Caco-2 (cell line): ENCODE data around the gene ACSBG1. TPM values are rescaled to one million over a fixed set of nuclear protein-coding genes. Genes with fewer than 3 reads are reported as not detected.

Source experiments
- BruUV-seq: library from RNA; stranded (reverse); fragments of 400-500 nt; replicated peaks from 2 replicates; lab custom pipeline; 2021; lab: Mats Ljungman, UMichigan
- CTCF ChIA-PET: fragments of 300-600 bp; sonication (Branson Sonifier 250); formaldehyde crosslinking; loops from one replicate; lab custom pipeline; 2022; ENCODE audit warnings: antibody characterized with exemption; lab: Charles Lee
- POLR2A ChIA-PET: fragments of 300-600 bp; sonication (Branson Sonifier 250); formaldehyde crosslinking; loops from one replicate; lab custom pipeline; 2022; ENCODE audit warnings: antibody characterized with exemption; lab: Charles Lee
- DNase-seq, 2 experiments: peaks; one replicate each; pipeline versions ENCODE4 v3.0.0 to v3.0.0-alpha.2; 2020 to 2022
- H3K27me3 ChIP-seq: replicated peaks from 2 replicates; pipeline ENCODE4 v1.6.0; 2011; ENCODE audit warnings: low read length; ENCODE audit not compliant: control insufficient read depth, insufficient read depth
- H3K36me3 ChIP-seq: 2 replicates; pipeline ENCODE4 v1.5.1; 2011; ENCODE audit warnings: low read length; ENCODE audit not compliant: control insufficient read depth, insufficient read depth
- H3K4me1 ChIP-seq: fragments of 250-450 bp; sonication (Bioruptor Pico); 2 replicates; pipeline ENCODE4 v1.5.1; 2020; ENCODE audit warnings: mild to moderate bottlenecking
- H3K4me3 ChIP-seq: 2 replicates; pipeline ENCODE4 v1.5.1; 2011; ENCODE audit warnings: low read depth, mild to moderate bottlenecking, control low read depth, low read length
- H3K9me3 ChIP-seq: fragments of 250-450 bp; sonication (Bioruptor Pico); 2 replicates; pipeline ENCODE4 v1.5.1; 2020; ENCODE audit warnings: mild to moderate bottlenecking, moderate library complexity
- H3K27ac Mint-ChIP-seq: one replicate; pipeline ENCODE4 v1.8.0; 2022; ENCODE audit warnings: mixed read lengths; ENCODE audit not compliant: unreplicated experiment
- H3K27me3 Mint-ChIP-seq: one replicate; pipeline ENCODE4 v1.8.0; 2022; ENCODE audit warnings: mixed read lengths; ENCODE audit not compliant: insufficient read depth, unreplicated experiment
- H3K36me3 Mint-ChIP-seq: one replicate; pipeline ENCODE4 v1.8.0; 2022; ENCODE audit warnings: mild to moderate bottlenecking, mixed read lengths; ENCODE audit not compliant: insufficient read depth, unreplicated experiment
- H3K4me1 Mint-ChIP-seq: one replicate; pipeline ENCODE4 v1.8.0; 2022; ENCODE audit warnings: low read depth, mixed read lengths; ENCODE audit not compliant: unreplicated experiment
- H3K4me3 Mint-ChIP-seq: one replicate; pipeline ENCODE4 v1.8.0; 2022; ENCODE audit warnings: mild to moderate bottlenecking, moderate library complexity, mixed read lengths; ENCODE audit not compliant: unreplicated experiment
- H3K9me3 Mint-ChIP-seq: one replicate; pipeline ENCODE4 v1.8.0; 2022; ENCODE audit warnings: mixed read lengths; ENCODE audit not compliant: unreplicated experiment
- CTCF ChIP-seq, 2 experiments: fragments of 200-600 bp in 1 of 2; IDR thresholded peaks; 1 replicate in 1 of 2; 2 replicates in 1 of 2; pipeline versions ENCODE4 v1.5.1 to v1.8.0; 2011 to 2022; ENCODE audit warnings: antibody characterized with exemption in 1 of 2, control low read depth in 1 of 2, inconsistent platforms in 1 of 2, low read depth in 1 of 2, low read length in 1 of 2, mild to moderate bottlenecking in 1 of 2, moderate library complexity in 1 of 2; ENCODE audit not compliant: insufficient read depth in 1 of 2, severe bottlenecking in 1 of 2, unreplicated experiment in 1 of 2
- intact Hi-C: fragments of 100-400 bp; cut with micrococcal nuclease; formaldehyde crosslinking; loops from one replicate; pipeline ENCODE4 v1.10.0; 2022; ENCODE audit not compliant: unreplicated experiment
- total RNA-seq: library from RNA; stranded (reverse); gene quantifications from 2 replicates; pipeline ENCODE4 v1.2.3, GENCODE V29; 2022

The ACSBG1 gene
- total RNA-seq, 1 experiment from 2014 or later = not detected

DNA sequence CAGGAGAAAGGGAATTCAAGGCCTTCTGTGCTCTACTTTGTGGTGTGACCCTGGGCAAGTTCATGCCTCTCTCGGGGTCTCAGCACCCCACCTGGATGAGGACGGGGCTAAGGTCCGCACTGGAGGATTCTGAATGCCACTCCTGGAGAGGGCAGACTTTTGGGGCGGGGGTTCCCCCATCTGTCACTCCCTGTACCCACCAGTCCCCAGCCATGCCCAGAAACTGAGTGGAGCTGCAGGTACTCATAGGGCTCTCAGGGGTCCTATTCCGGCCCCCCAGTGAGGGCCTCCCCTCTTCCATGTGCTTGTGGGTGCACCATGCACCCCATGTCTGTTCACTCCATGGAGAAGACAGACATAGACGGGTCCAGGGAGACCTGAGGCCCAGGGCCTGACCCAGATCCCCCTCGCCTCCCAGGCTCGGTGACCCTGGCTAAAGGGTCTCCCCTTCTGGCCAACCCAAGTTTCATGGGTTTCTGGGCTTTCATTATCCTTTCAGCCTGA, 26.0 kb downstream of the ACSBG1 start:
- no peak for DNase-seq
- no peak for TF ChIP-seq CTCF (IDR thresholded peaks at IDR 0.05; ENCODE audit: insufficient read depth in 1 of 2, low read depth in 1 of 2, low read length in 1 of 2, severe bottlenecking in 1 of 2, unreplicated experiment in 1 of 2)
- CTCF ChIA-PET = no interaction called here
- H3K9me3 Mint-ChIP-seq = no peaks in the 10 kb centered on the region
- no peak overlapping the region for H3K27ac Mint-ChIP-seq
- no TSS peak for BruUV-seq
- H3K27me3 Mint-ChIP-seq = no peaks in the 10 kb centered on the region
- Histone ChIP-seq H3K36me3 (no peaks in the 10 kb centered on the region), H3K4me1 (no peaks in the 10 kb centered on the region), H3K9me3 (no peaks in the 10 kb centered on the region), H3K4me3 (no peak overlapping the region), H3K27me3 (no peaks in the 10 kb centered on the region)
- H3K4me1 Mint-ChIP-seq = no peaks in the 10 kb centered on the region
- intact Hi-C loops = no loop called here
- H3K4me3 Mint-ChIP-seq = no peak overlapping the region
- no peaks in the 10 kb centered on the region for H3K36me3 Mint-ChIP-seq
- POLR2A ChIA-PET = no interaction called here

GRCh38 chr15:78207641-78208340, 26.6 kb downstream of the ACSBG1 start:
- Histone ChIP-seq H3K4me1 (no peaks in the 10 kb centered on the region), H3K36me3 (no peaks in the 10 kb centered on the region), H3K4me3 (no peak overlapping the region), H3K27me3 (no peaks in the 10 kb centered on the region), H3K9me3 (no peaks in the 10 kb centered on the region)
- no peak for TF ChIP-seq CTCF (IDR thresholded peaks at IDR 0.05; ENCODE audit: insufficient read depth in 1 of 2, low read depth in 1 of 2, low read length in 1 of 2, severe bottlenecking in 1 of 2, unreplicated experiment in 1 of 2)
- CTCF ChIA-PET = interaction anchor here (1.0 kb wide), 1 partner anchor 12 kb away, joined by 3 read pairs; no protein-coding TSS in a partner anchor
- Mint-ChIP-seq H3K36me3 (no peaks in the 10 kb centered on the region), H3K27me3 (no peaks in the 10 kb centered on the region), H3K4me1 (no peaks in the 10 kb centered on the region), H3K27ac (no peak overlapping the region), H3K4me3 (no peak overlapping the region), H3K9me3 (no peaks in the 10 kb centered on the region)
- POLR2A ChIA-PET = no interaction called here
- DNase-seq = no peak
- intact Hi-C loops = no loop called here
- no TSS peak for BruUV-seq

DNA sequence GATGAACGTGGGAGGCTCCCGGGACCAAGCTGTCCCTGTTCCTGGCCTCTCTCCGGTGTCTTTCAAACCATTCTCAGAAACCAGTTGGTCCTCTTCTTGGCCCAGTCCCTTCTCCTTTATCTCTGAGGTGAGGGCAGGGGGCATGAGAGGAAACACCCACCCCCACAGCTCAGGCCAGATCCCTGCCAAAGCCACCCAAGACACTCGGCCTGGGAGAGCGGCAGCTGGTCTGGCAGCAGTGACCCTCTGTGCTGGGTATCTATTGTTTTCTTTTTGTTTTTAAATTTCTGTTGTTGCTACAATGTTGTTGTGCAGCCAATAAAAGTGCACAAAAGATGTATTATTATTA, 27.3 kb downstream of the ACSBG1 start:
- Mint-ChIP-seq H3K27ac (no peak overlapping the region), H3K9me3 (no peaks in the 10 kb centered on the region), H3K4me1 (no peaks in the 10 kb centered on the region), H3K36me3 (no peaks in the 10 kb centered on the region), H3K4me3 (no peak overlapping the region), H3K27me3 (no peaks in the 10 kb centered on the region)
- CTCF ChIA-PET = interaction anchor here (1.0 kb wide), 1 partner anchor 11 kb away, joined by 3 read pairs; no protein-coding TSS in a partner anchor
- TF ChIP-seq CTCF (IDR thresholded peaks at IDR 0.05; ENCODE audit: insufficient read depth in 1 of 2, low read depth in 1 of 2, low read length in 1 of 2, severe bottlenecking in 1 of 2, unreplicated experiment in 1 of 2) = no peak
- no TSS peak for BruUV-seq
- no peak for DNase-seq
- intact Hi-C loops = no loop called here
- Histone ChIP-seq H3K4me3 (no peak overlapping the region), H3K9me3 (no peaks in the 10 kb centered on the region), H3K27me3 (no peaks in the 10 kb centered on the region), H3K36me3 (no peaks in the 10 kb centered on the region), H3K4me1 (no peaks in the 10 kb centered on the region)
- POLR2A ChIA-PET = no interaction called here
